Activated CD4-positive, alpha-beta T cell treated with anti-CD3 and anti-CD28 coated beads for 48 hours (primary cell): ENCODE measurements around the gene SEC24C.
"Not testable (repeated sequence)": the region's sequence is repeated elsewhere in the genome, so short reads cannot be mapped to it uniquely, and the experiment has no call there.

Experiments
- DNase-seq: peaks from one replicate; pipeline ENCODE4 v3.0.0-alpha.2; 2020

SEC24C gene

DNA sequence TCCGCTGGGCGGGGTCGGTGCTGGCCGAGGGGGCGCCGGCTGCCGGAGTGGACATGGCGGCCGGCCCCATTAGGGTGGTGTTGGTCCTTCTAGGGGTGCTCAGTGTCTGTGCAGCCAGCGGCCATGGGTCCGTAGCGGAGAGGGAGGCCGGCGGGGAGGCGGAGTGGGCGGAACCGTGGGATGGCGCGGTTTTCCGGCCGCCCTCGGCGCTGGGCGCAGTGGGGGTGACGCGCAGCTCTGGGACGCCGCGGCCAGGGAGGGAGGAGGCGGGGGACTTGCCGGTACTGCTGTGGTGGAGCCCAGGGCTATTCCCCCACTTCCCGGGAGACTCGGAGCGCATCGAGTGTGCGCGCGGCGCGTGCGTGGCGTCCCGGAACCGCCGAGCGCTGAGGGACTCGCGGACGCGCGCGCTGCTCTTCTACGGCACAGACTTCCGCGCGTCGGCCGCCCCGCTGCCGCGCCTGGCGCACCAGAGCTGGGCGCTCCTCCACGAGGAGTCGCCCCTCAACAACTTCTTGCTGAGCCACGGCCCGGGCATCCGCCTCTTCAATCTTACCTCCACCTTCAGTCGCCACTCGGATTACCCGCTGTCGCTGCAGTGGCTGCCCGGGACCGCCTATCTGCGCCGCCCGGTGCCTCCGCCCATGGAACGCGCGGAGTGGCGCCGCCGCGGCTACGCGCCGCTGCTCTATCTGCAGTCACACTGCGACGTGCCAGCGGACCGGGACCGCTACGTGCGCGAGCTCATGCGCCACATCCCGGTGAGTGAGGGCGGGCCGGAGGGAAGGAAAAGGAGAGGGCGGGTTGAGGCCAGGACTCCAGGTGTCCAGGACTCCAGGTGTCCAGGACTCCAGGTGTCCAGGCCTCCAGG, 28.3 kb downstream of the SEC24C start:
- DNase-seq, result peak; percentile 84

DNA sequence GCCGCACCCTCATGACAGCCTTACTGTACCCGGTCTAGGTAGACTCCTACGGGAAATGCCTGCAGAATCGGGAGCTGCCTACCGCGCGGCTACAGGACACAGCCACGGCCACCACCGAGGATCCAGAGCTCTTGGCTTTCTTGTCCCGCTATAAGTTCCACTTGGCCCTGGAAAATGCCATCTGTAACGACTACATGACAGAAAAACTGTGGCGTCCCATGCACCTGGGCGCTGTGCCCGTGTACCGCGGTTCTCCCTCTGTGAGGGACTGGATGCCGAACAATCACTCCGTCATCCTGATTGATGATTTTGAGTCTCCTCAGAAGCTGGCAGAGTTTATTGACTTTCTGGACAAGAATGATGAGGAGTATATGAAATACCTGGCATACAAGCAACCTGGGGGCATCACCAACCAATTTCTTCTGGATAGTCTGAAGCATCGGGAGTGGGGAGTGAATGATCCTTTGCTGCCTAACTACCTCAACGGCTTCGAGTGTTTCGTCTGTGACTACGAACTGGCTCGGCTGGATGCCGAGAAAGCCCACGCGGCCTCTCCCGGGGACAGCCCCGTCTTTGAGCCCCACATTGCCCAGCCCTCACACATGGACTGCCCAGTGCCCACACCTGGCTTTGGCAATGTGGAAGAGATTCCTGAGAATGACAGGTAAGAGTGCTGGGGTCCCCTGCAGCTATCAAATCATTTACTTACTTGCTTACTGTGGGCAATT, 29.1 kb downstream of the SEC24C start:
- peak; percentile 35 for DNase-seq

DNA sequence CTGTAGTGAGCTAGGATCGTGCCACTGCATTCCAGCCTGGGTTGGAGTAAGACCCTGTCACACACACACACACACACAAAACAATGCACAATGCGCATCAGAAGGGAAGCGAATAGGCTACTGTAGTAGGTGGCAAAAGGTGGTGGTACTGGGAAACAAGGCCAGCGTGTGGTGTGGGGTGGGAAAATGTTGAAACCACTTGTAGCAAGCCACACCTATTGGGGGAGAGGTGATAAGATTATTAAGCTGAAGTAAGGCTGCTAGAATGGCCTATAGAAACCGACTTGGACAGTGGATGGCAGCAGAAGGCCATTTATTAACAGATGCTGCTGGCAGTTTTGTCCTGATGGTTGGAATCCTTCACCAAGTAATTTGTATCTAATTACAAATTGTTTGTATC, 30.5 kb downstream of the SEC24C start:
- no peak for DNase-seq

DNA sequence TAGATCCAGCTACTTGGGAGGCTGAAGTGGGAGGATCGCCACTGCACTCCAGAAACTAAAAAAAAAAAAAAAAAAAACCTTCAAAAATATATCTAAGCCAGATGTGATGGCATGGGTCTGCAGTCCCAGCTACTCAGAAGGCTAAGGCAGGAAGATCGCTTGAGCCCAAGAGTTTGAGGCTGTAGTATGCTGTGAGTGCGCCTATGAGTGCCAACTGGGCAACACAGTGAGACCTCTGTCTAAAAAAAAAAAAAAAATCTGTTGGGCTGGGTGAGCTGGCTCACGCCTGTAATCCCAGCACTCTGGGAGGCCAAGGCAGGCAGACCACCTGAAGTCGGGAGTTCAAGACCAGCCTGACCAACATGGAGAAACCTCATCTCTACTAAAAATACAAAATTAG, 34.8 kb downstream of the SEC24C start:
- DNase-seq, result no peak

DNA sequence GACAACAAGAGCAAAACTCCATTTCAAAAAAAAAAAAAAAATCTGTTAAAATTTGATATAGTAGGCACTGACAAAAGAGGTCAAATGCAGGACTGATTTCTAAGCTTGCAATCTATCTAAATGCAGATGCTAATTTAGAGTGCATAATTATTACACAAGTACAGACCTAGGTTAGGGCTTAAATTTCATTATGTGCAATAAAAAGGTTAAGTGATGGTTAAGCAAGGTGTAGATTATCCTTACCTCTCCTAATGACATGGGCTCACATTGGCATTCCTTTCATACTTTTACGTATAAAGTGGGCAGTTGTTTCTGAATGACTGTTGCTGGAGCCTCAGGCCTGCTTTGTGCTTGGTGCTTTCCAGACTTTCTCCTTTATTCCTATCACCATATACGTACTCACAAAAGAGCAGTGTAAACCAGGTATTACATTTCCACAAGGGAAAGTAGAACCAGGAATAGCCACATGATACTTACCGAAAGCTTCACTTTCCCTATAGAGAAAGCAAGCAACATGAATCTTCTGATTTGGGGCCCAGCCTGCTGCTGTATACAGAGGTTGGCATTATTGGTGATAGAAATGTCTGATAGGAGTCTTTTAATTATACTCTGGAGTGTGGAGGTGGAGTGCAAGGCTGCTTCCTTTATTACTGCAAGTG, 35.5 kb downstream of the SEC24C start:
- no peak for DNase-seq

DNA sequence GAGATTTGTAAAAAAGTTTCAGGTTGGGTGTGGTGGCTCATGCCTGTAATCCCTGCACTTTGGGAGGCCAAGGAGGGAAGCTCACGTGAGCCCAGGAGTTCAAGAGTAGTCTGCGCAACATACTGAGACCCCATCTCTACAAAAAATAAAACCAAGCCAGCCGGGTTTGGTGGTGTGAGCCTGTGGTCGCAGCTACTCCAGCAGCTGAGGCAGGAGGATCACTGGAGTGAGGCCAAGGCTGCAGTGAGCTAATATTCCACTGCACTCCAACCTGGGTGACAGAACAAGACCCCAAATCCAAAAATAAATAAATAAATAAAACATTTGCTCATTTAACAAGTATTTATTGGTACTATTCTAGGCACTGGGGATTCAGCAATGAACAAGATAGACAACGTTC, 36.1 kb downstream of the SEC24C start:
- DNase-seq, result no peak

DNA sequence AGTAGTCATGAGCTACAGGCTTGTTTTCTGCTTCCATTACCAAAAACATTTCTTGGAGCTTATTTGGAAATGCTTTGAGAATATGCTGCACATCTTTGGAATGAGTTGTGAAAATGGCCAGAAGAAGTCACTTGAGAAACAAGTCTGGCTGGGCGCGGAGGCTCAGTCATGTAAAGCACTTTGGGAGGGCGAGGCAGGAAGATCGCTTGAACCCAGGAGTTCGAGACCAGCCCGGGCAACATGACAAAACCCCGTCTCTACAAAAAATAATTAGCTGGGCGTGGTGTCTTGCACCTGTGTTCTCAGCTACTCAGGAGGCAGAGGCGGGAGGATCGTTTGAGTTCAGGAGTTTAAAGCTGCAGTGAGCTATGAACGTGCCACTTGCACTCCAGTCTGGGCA, 36.8 kb downstream of the SEC24C start:
- no peak for DNase-seq

- DNase-seq, result no peak
Observed at GRCh38 chr10:73781548-73781878, 37.3 kb downstream of the SEC24C start.

GRCh38 chr10:73781879-73782748, 37.9 kb downstream of the SEC24C start, which contains the start of gene CHCHD1:
TSS of gene CHCHD1 (plus strand) at chr10:73782048. CDS start at chr10:73782076, 28 bp downstream.
- peak; percentile 96 for DNase-seq

DNA sequence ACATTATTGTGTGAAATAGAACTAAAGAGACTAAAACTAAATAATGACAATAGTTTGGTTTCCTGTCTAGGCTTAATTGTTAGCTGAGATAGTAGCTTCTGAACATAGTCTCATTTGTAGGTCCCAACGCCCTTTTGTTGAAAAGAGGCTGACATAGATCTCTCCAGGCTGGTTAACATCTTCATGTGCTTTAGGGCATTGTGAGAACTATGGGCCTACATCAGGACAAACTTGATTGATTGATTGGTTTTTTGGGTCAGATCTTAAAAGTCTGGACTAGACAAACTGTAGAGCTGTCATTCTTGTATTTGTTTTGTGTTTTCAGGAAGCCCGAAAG, 38.5 kb downstream of the SEC24C start:
- no peak for DNase-seq

DNA sequence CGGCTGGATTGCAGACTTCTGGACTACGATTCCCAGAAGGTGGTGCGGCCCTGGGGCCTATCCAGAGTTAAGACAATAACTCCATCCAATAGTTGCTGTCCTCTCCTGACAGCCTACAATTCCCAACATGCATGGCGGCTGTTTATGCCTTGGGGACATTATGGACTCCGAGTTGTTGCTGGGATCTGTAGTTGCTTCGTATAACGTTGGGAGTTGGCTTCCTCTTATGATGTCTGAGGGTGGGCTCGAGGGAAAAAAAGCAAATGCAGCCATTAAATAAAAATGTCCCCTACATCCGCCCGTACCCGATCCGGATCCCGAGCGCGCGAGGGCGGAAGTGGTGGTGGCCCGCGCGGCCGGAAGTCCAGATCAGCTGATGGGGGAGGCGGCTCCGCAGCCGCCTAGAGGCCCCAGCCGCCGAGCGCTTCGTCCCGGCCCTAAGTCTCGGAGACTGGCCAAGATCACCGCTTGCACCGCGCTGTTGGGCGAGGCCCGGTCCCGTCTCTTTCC, 41.1 kb downstream of the SEC24C start, which contains the start of gene ZSWIM8:
Gene ZSWIM8 (plus strand): TSS at position 396 of the 510 bp plus-strand sequence. CDS start 273 bp downstream, outside the sequence.
- DNase-seq, result peak; percentile 88

DNA sequence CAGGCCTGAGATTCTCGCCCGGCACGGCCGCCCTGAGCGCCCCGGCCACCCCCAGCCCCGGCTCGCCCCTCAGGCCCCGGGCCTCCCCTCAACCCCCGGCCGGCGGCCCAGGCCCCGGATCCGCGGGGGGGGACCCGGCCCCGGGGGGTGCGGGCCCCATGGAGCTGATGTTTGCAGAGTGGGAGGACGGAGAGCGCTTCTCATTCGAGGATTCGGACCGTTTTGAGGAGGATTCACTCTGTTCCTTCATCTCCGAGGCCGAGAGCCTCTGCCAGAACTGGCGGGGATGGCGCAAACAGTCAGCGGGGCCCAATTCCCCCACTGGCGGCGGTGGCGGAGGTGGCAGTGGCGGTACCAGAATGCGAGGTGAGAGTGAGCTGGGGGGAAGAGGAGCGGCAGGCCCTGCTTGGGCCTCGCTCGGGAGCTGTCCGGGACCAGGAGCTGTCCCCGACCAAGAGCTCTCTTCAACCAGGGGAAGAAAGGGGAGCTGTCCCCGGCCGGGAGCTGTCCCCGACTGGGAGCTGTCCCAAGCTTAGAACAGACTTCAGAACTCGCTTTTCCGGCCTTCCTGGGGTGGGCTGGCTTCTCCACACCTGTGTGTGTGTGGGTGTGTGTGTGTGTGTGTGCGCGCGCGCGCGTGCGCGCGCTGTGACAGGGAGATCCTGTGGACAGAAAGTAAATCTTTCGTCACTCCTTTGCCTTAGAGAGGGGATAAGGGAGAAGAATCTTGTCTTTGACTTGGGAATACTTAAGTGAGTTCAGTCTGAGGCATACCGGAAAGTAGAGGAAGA, 41.7 kb downstream of the SEC24C start:
- DNase-seq, result peak; percentile 54

GRCh38 chr10:73786512-73786885, 42.3 kb downstream of the SEC24C start:
- no peak for DNase-seq

GRCh38 chr10:73787031-73787800, 43.0 kb downstream of the SEC24C start:
- DNase-seq, result not testable (repeated sequence)

DNA sequence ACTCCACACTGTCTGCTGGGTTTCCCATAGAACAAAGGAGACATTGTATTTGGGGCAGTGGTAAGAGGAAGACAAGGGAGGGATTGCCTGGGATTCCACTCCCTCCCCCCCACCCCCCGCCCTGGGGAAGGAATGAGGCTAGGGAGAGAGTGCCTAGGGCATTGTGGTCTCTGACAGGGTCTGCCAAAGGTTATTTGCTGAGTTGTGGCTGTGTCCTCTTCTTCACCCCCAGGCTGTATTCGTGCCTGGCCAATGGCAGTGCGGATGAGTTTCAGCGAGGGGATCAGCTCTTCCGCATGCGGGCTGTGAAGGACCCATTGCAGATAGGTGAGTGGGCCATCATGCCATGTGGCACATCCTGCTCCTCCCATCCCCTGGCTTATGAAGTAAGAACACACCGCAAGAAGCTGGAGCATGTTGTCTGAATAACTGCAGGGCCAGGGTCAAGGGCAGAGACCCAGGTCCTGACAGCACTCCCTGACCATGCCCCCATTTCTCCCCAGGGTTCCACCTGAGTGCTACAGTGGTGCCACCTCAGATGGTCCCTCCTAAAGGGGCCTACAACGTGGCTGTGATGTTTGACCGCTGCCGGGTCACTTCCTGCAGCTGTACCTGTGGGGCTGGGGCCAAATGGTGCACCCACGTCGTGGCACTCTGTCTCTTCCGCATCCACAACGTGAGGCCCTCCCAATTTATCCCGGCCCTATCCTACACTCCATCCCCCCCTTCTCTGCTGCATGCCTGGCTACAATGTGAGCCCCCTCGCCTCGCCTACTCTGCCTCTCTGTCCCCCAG, 44.9 kb downstream of the SEC24C start:
- DNase-seq, result no peak

GRCh38 chr10:73789659-73790055, 45.5 kb downstream of the SEC24C start:
- no peak for DNase-seq

GRCh38 chr10:73790886-73791625, 46.9 kb downstream of the SEC24C start:
- DNase-seq, result no peak

GRCh38 chr10:73791871-73792400, 47.8 kb downstream of the SEC24C start:
- no peak for DNase-seq

GRCh38 chr10:73793456-73793855, 49.3 kb downstream of the SEC24C start:
- DNase-seq, result no peak
